Hair follicular keratinocyte (primary cell): Measurements from ENCODE around the gene TOMM20. TPM values are rescaled to one million over a fixed set of nuclear protein-coding genes. Genes with fewer than 3 reads are reported as not detected.

Source experiments
- total RNA-seq: library from RNA; depleted of rRNA; stranded (reverse); fragments of >200 nt; gene quantifications from 2 replicates; pipeline ENCODE4 v1.2.3, GENCODE V29; 2015

TOMM20 gene
- 98.8 and 124 TPM in 2 replicates for total RNA-seq

GRCh38 chr1:235128456-235129328 lies at the start of gene TOMM20:
TSS of gene TOMM20 (minus strand) at chr1:235128837. CDS start at chr1:235128715, 122 bp downstream.

GRCh38 chr1:235160957-235161684 lies 32.5 kb upstream of the TOMM20 start, which contains the start of gene RBM34:
TSS of gene RBM34 (minus strand) at chr1:235161250. CDS start at chr1:235161226, 24 bp downstream.

Other genes with a start within 250 kb of the TOMM20 start
- gene RBM34, start 32.4 kb upstream of the TOMM20 start, total RNA-seq = 48.2 and 73.1 TPM in 2 replicates
- gene ARID4B, start 199.3 kb upstream of the TOMM20 start, total RNA-seq = 7.4 TPM in 2 replicates
- gene GGPS1, start 199.7 kb upstream of the TOMM20 start, total RNA-seq = 17.9 and 25.8 TPM in 2 replicates
- 24.5 and 30.8 TPM in 2 replicates for gene TBCE, start 238.6 kb upstream of the TOMM20 start, total RNA-seq